GM19351 (cell line): ENCODE results near the gene RPSA.
"Not testable (repeated sequence)": the region's sequence is repeated elsewhere in the genome, so short reads cannot be mapped to it uniquely, and the experiment has no call there.

Experiments used
- ATAC-seq: cut with Tn5 transposase; IDR thresholded peaks from one replicate; pipeline ENCODE4 v1.9.1; 2021; ENCODE audit warnings: mild to moderate bottlenecking, moderate library complexity; ENCODE audit not compliant: unreplicated experiment

RPSA gene

GRCh38 chr3:39453134-39453533 lies 46.6 kb downstream of the RPSA start:
- ATAC-seq: no peak

DNA sequence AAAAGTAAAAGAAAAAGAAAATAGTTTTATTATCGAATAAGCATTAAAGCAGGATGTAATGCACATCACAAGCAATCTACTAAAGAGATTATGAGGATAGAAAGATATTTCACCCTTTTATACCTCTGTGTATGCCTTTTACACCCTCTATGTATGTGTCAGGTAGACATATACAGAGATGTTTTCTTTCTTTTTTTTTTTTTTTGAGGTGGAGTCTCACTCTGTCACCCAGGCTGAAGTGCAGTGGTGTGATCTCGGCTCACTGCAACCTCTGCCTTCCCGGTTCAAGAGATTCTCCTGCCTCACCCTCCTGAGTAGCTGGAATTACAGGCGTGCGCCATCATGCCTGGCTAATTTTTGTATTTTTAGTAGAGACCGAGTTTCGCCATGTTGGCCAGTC lies 47.4 kb downstream of the RPSA start:
- not testable (repeated sequence) for ATAC-seq

- no peak for ATAC-seq
These were observed 48.2 kb downstream of the RPSA start for GRCh38 chr3:39454591-39455217.

DNA sequence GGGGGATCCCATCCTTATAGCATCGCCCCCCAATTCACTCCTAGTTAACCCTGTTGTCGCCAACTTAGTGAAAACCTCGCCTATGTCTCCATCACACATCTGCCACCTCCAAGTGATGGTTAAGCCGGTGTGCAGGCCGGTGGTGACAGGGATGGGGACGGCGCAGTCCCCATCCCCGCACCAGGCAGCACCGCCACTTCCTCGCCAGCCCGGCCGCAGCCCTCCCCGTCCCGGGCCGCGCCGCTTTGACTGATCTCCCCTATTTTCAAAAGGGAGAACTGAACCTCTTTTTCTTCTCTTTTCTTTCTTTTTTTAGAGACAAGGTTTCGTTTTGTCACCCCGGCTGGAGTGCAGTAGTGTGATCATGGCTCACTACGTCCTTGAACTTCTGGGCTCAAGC lies 49.6 kb downstream of the RPSA start:
- ATAC-seq: no peak

DNA sequence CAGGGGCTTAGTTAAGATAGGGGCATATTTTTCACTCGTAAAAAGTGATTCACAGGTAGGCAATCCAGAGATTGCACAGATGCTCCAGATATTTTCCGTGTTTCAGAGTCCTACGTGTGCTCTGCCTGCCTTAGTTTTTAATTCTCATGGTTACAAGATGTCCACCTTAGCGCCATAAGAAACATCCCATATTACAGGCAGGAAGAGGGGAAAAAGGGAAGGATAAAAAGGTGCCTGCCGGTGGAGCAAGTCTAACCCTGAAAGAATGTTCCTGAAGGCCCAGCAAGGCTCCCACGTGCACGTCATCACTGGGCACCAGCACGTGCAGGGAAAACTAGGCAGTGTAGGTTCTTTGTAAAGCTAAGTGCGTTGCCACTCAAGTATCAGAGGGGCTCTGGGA lies 50.8 kb downstream of the RPSA start:
- no peak for ATAC-seq

DNA sequence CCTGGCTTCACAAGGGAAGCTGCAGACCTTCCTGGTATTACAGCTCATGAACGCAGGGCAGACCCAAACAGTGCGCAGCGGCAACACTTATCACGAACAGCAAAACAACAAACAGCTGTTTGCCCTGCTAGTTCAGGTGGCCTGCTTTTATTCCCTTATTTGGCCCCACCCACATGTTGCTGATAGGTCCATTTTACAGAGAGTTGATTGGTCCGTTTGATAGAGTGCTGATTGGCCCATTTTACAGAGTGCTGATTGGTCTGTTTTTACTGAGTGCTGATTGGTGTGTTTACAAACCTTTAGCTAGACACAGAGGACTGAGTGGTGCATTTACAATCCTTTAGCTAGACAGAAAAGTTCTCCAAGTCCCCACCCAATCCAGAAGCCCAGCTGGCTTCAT lies 52.1 kb downstream of the RPSA start:
- ATAC-seq: not testable (repeated sequence)

GRCh38 chr3:39460677-39461076 lies 54.2 kb downstream of the RPSA start:
- ATAC-seq: no peak
